ENCODE measurements around the gene USP34. TPM values are rescaled to one million over a fixed set of nuclear protein-coding genes. Genes with fewer than 3 reads are reported as not detected.

USP34 gene
- total RNA-seq, 2 experiments from 2014 or later: 89.8 to 95.6 TPM

- Mint-ChIP-seq H3K9me3 (no peaks in the 10 kb centered on the region), H3K4me3 (no peak overlapping the region), H3K27me3 (no peaks in the 10 kb centered on the region), H3K36me3 (ENCODE audit: low read depth) (peaks cover 43% of the 10 kb centered on the region), H3K4me1 (no peaks in the 10 kb centered on the region), H3K27ac (no peak overlapping the region)
- CTCF ChIA-PET: interaction anchor here (0.6 to 1.7 kb wide), 2 partner anchors 73 to 298 kb away, joined by 3 read pairs; no protein-coding TSS in a partner anchor
- DNase-seq: no peak
- POLR2A ChIA-PET: no interaction called here
Measured at GRCh38 chr2:61266632-61267505, 204.0 kb downstream of the USP34 start.

- H3K36me3 Mint-ChIP-seq (ENCODE audit: low read depth): peaks cover 40% of the 10 kb centered on the region
- CTCF ChIA-PET: interaction anchor here (1.0 to 1.4 kb wide), 2 partner anchors 8 to 60 kb away, joined by 3 to 6 read pairs; no protein-coding TSS in a partner anchor
- no peak overlapping the region for H3K4me3 Mint-ChIP-seq
- no peaks in the 10 kb centered on the region for H3K4me1 Mint-ChIP-seq
- POLR2A ChIA-PET: no interaction called here
- H3K9me3 Mint-ChIP-seq: no peaks in the 10 kb centered on the region
- H3K27me3 Mint-ChIP-seq: no peaks in the 10 kb centered on the region
- no peak overlapping the region for H3K27ac Mint-ChIP-seq
- DNase-seq: no peak
Measured at GRCh38 chr2:61263830-61264229, 207.1 kb downstream of the USP34 start.

DNA sequence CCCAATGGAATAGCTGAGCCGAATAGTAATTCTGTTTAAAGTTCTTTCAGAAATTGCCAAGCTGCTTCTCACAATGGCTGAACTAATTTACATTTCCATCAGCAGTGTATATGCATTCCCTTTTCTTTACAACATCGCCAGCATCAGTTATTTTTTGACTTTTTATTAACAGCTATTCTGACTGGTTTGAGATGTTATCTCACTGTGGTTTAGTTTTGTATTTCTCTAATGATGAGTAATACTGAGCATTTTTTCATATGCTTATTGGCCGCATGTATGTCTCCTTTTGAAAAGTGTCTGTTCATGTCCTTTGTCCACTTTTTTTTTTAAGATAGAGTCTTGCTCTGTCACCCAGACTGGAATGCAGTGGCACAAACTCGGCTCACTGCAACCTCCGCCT lies 208.2 kb downstream of the USP34 start:
- Mint-ChIP-seq H3K4me1 (no peaks in the 10 kb centered on the region), H3K9me3 (no peaks in the 10 kb centered on the region), H3K27me3 (no peaks in the 10 kb centered on the region), H3K27ac (no peak overlapping the region), H3K36me3 (ENCODE audit: low read depth) (peaks cover 46% of the 10 kb centered on the region), H3K4me3 (no peak overlapping the region)
- DNase-seq: no peak
- CTCF ChIA-PET: interaction anchor here (1.2 kb wide), 1 partner anchor 25 kb away, joined by 3 read pairs; no protein-coding TSS in a partner anchor
- POLR2A ChIA-PET: no interaction called here

GRCh38 chr2:61257446-61257845 lies 213.4 kb downstream of the USP34 start:
- no peak for DNase-seq
- H3K36me3 Mint-ChIP-seq (ENCODE audit: low read depth): peaks cover 49% of the 10 kb centered on the region
- no peak overlapping the region for H3K4me3 Mint-ChIP-seq
- ChIA-PET POLR2A (no interaction called here), CTCF (no interaction called here)
- no peaks in the 10 kb centered on the region for H3K9me3 Mint-ChIP-seq
- H3K4me1 Mint-ChIP-seq: no peaks in the 10 kb centered on the region
- no peak overlapping the region for H3K27ac Mint-ChIP-seq
- no peaks in the 10 kb centered on the region for H3K27me3 Mint-ChIP-seq

DNA sequence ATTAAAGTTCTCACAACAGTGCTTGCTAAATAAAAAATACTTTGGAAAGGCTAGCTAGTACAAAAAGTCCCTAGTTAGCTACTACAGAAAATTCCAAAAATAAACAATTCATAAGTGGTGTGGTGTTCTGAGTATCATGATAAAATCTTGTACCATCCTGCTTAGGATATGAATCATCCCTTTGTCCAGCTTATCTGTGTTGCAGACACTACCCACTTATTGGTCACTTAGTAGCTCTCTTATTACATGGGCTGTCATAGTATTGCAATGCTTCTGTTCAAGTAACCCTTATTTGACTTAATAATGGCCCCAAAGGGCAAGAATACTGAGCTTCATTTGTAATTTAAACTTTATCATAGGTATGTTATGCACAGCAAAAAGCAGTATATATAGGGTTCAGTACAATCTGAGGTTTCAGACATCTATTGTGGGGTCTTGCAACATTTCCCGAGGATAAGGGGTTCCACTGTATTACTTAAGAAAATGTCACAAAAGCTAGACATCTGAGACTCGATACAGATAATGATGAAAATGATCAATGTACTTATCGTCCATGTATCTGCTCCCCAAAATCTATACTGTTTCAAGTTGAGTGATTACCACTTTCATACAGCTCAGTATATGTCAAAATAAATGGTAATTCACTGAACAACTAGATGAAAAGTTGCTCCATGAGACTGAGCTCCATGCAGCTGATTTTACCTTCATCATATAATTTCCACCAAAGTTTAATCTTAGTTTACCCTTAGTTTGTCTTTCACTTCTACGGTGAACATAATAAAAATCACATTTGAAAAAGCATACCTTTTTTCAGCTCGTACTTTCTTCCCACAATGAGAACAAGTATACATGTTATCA lies 215.1 kb downstream of the USP34 start:
- Mint-ChIP-seq H3K4me1 (no peaks in the 10 kb centered on the region), H3K36me3 (ENCODE audit: low read depth) (peaks cover 47% of the 10 kb centered on the region), H3K27me3 (no peaks in the 10 kb centered on the region), H3K9me3 (no peaks in the 10 kb centered on the region), H3K27ac (no peak overlapping the region), H3K4me3 (no peak overlapping the region)
- POLR2A ChIA-PET: no interaction called here
- CTCF ChIA-PET: interaction anchor here (0.6 to 1.1 kb wide), 6 partner anchors 9 to 609 kb away, joined by 3 to 7 read pairs (median 4); no protein-coding TSS in a partner anchor
- no peak for DNase-seq

- H3K27ac Mint-ChIP-seq: no peak overlapping the region
- peaks cover 50% of the 10 kb centered on the region for H3K36me3 Mint-ChIP-seq (ENCODE audit: low read depth)
- no peak overlapping the region for H3K4me3 Mint-ChIP-seq
- no peaks in the 10 kb centered on the region for H3K27me3 Mint-ChIP-seq
- H3K4me1 Mint-ChIP-seq: no peaks in the 10 kb centered on the region
- H3K9me3 Mint-ChIP-seq: no peaks in the 10 kb centered on the region
- CTCF ChIA-PET: interaction anchor here (1.1 to 1.2 kb wide), 3 partner anchors 16 to 43 kb away, joined by 3 to 7 read pairs (median 3); no protein-coding TSS in a partner anchor
- POLR2A ChIA-PET: no interaction called here
- no peak for DNase-seq
Measured at GRCh38 chr2:61254536-61254935, 216.4 kb downstream of the USP34 start.

GRCh38 chr2:61253136-61253535 lies 217.8 kb downstream of the USP34 start:
- Mint-ChIP-seq H3K27me3 (no peaks in the 10 kb centered on the region), H3K4me3 (no peak overlapping the region), H3K36me3 (ENCODE audit: low read depth) (peaks cover 42% of the 10 kb centered on the region), H3K27ac (no peak overlapping the region), H3K4me1 (no peaks in the 10 kb centered on the region), H3K9me3 (no peaks in the 10 kb centered on the region)
- no peak for DNase-seq
- ChIA-PET POLR2A (no interaction called here), CTCF (interaction anchor here (1.2 kb wide), 1 partner anchor 15 kb away, joined by 3 read pairs; no protein-coding TSS in a partner anchor)

DNA sequence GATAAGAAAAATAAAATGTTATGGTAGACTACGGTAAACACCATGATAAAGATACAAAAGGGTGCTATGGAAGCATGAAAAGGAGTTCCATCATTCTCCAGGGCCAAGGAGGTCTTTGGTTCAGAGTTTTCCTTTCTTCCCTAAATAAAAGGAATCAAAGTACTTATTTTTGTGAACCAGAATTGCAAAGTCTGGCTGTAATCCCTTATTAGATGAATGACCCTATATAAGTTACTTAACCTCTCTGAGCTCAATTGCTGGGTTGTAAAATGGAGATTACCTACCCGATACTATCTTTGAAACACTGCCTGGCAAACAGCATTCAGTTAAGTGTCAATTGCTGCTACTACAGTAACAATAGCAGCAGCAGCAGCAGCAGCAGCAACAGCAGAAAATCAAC lies 218.9 kb downstream of the USP34 start:
- ChIA-PET CTCF (interaction anchor here (0.5 to 0.6 kb wide), 2 partner anchors 61 to 359 kb away, joined by 3 read pairs; no protein-coding TSS in a partner anchor), POLR2A (interaction anchor here (0.6 kb wide), 1 partner anchor 72 kb away, joined by 3 read pairs; no protein-coding TSS in a partner anchor)

DNA sequence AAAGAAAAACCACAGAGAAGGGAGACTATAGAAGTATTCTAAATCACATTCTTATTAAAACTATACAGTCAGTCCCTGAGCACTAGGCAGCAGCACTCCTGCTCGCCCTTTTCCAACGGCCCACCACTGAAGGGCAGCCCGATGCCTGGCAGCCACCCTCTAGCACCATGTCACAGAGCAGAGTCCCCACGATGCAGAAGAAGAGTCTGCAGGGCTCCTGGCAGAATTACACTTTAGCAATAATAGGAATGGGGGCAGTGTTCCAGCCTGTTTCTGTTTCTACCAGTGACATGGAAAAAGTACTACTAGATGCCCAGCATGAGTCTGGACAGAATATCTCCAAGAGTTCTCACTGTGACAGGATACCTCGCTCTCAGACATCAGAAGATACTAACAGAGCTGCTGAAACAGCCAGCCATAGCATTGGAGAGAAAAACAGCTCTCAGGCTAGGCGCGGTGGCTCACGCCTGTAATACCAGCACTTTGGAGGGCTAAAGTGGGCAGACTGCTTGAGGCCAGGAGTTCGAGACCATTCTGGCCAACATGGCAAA lies 221.3 kb downstream of the USP34 start:
- DNase-seq: no peak
- H3K9me3 Mint-ChIP-seq: no peaks in the 10 kb centered on the region
- no peak overlapping the region for H3K27ac Mint-ChIP-seq
- ChIA-PET POLR2A (no interaction called here), CTCF (no interaction called here)
- H3K4me1 Mint-ChIP-seq: no peaks in the 10 kb centered on the region
- H3K27me3 Mint-ChIP-seq: no peaks in the 10 kb centered on the region
- H3K36me3 Mint-ChIP-seq (ENCODE audit: low read depth): peaks cover 31% of the 10 kb centered on the region
- no peak overlapping the region for H3K4me3 Mint-ChIP-seq

More for the DNA sequence above, 218.9 kb downstream of the USP34 start:
- no peaks in the 10 kb centered on the region for H3K9me3 Mint-ChIP-seq
- H3K4me3 Mint-ChIP-seq: no peak overlapping the region
- no peak overlapping the region for H3K27ac Mint-ChIP-seq
- no peak for DNase-seq
- H3K36me3 Mint-ChIP-seq (ENCODE audit: low read depth): peaks cover 41% of the 10 kb centered on the region
- no peaks in the 10 kb centered on the region for H3K4me1 Mint-ChIP-seq
- no peaks in the 10 kb centered on the region for H3K27me3 Mint-ChIP-seq

DNA sequence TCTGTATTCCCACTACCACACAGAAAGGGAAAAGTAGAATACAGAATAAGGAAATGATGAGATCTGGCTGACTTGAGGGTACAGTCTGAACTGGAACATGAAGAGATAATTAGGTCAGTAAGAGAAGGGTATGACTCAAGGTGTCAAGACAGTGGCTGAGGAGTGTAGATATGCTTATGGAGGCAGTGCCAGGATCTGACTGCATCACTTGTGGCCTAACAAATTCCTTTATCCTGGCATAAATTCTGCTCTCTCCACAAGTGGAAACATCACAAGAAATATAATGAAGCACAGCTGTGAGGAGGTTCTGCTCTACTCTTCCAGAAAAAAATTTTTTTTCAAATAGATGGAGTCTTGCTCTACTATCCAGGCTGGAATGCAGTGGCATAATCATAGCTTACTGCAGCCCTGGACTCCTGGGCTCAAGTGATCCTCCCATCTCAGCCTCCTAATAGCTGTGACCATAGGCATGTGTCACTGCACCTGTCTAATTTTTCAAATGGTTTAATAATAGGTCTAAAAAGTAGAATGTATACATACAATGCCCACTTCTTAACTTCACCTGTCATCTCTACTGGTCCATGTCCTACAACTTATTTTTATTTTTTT lies 223.6 kb downstream of the USP34 start:
- Mint-ChIP-seq H3K9me3 (no peaks in the 10 kb centered on the region), H3K4me3 (no peak overlapping the region), H3K27me3 (no peaks in the 10 kb centered on the region), H3K36me3 (ENCODE audit: low read depth) (peaks cover 34% of the 10 kb centered on the region), H3K4me1 (peaks cover 3% of the 10 kb centered on the region), H3K27ac (no peak overlapping the region)
- DNase-seq: no peak
- CTCF ChIA-PET: interaction anchor here (1.3 to 1.6 kb wide), 2 partner anchors 8 to 17 kb away, joined by 3 to 5 read pairs; no protein-coding TSS in a partner anchor
- POLR2A ChIA-PET: no interaction called here

- DNase-seq: no peak
- ChIA-PET POLR2A (no interaction called here), CTCF (interaction anchor here (0.6 kb wide), 2 partner anchors 83 to 143 kb away, joined by 3 read pairs; no protein-coding TSS in a partner anchor)
- H3K36me3 Mint-ChIP-seq (ENCODE audit: low read depth): peaks cover 32% of the 10 kb centered on the region
- no peaks in the 10 kb centered on the region for H3K9me3 Mint-ChIP-seq
- H3K27ac Mint-ChIP-seq: no peak overlapping the region
- H3K27me3 Mint-ChIP-seq: no peaks in the 10 kb centered on the region
- H3K4me1 Mint-ChIP-seq: peaks cover 5% of the 10 kb centered on the region
- H3K4me3 Mint-ChIP-seq: no peak overlapping the region
Measured at GRCh38 chr2:61244694-61245093, 226.2 kb downstream of the USP34 start.

DNA sequence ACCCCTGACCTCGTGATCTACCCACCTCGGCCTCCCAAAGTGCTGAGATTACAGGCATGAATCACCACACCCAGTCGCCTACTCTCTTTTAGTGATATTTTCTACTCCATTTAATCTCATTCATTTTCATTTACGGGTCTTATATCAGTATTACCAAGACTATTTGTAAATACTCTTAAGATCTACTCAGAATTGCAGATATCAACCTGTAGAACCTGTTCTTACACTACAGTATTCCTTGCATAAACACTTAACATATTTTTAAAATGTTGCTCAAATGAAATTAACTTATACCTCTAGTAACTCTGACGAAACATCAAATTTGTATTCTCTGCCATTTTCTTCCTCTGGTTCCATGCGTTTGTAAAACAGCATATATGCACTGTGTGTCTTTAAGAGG lies 229.6 kb downstream of the USP34 start:
- Mint-ChIP-seq H3K9me3 (no peaks in the 10 kb centered on the region), H3K27me3 (no peaks in the 10 kb centered on the region), H3K36me3 (ENCODE audit: low read depth) (peaks cover 31% of the 10 kb centered on the region), H3K27ac (no peak overlapping the region), H3K4me1 (peaks cover 27% of the 10 kb centered on the region), H3K4me3 (no peak overlapping the region)
- CTCF ChIA-PET: no interaction called here
- POLR2A ChIA-PET: no interaction called here
- no peak for DNase-seq
